K562 (cell line): Measurements from ENCODE around the gene TOR1B. TPM values are rescaled to one million over a fixed set of nuclear protein-coding genes. Genes with fewer than 3 reads are reported as not detected.
A peak's percentile ranks its signal among the peaks of the same experiment; 100 is the strongest.
"Not testable (repeated sequence)": the region's sequence is repeated elsewhere in the genome, so short reads cannot be mapped to it uniquely, and the experiment has no call there.

Experiments used
- ATAC-seq: fragments of 200-7000 bp; cut with Tn5 transposase; 3 replicates; pipeline ENCODE4 v1.9.1; 2020; ENCODE audit warnings: moderate library complexity
- BruUV-seq: library from RNA; stranded (reverse); fragments of 400-500 nt; replicated peaks from 2 replicates; lab custom pipeline; 2021; lab: Mats Ljungman, UMichigan
- CTCF ChIA-PET: fragments of 300-600 bp; formaldehyde crosslinking; extraction: SDS; loops from one replicate; lab custom pipeline; 2021; ENCODE audit warnings: low intra/inter-chr PET ratio; lab: Yijun Ruan, JAX
- POLR2A ChIA-PET: fragments of 300-600, 350-650 bp; sonication (Branson Sonifier 250); formaldehyde crosslinking; extraction: SDS; loops from one replicate; lab custom pipeline; 2021; ENCODE audit warnings: antibody characterized with exemption, inconsistent platforms; lab: Yijun Ruan, JAX
- DNase-seq, 4 experiments: peaks; one replicate each; pipeline versions ENCODE4 v3.0.0 to v3.0.0-alpha.2; 2011 to 2018; ENCODE audit warnings: low spot score in 3 of 4, mixed read lengths in 3 of 4; ENCODE audit errors: extremely low read depth in 1 of 4
- FAIRE-seq: peaks from 2 replicates; lab custom pipeline; 2011; peaks lifted over from hg19 to GRCh38; lab: Jason Lieb, UNC
- H2AFZ ChIP-seq: 2 replicates; pipeline ENCODE4 v1.6.0; 2011; ENCODE audit warnings: low read depth, low read length, control low read depth, inconsistent platforms
- H3K27ac ChIP-seq: fragments of 200-600 bp; 3 replicates; pipeline ENCODE4 v1.8.0; 2011; ENCODE audit warnings: low read depth, mild to moderate bottlenecking, control low read depth, inconsistent platforms, low read length, moderate library complexity, mixed read lengths; ENCODE audit errors: extremely low read depth
- H3K27me3 ChIP-seq, 2 experiments: fragments of 300-600 bp in 1 of 2; 2 replicates in 1 of 2; 3 replicates in 1 of 2; pipeline versions ENCODE4 v1.6.0 to v1.8.0; 2011; ENCODE audit warnings: inconsistent platforms in 2 of 2, low read length in 2 of 2, mild to moderate bottlenecking in 1 of 2, mixed read lengths in 1 of 2, moderate library complexity in 1 of 2; ENCODE audit not compliant: control insufficient read depth in 2 of 2, insufficient read depth in 2 of 2
- H3K36me3 ChIP-seq: fragments of 300-600 bp; 3 replicates; pipeline ENCODE4 v1.8.0; 2011; ENCODE audit warnings: mild to moderate bottlenecking, low read length, inconsistent platforms; ENCODE audit not compliant: control insufficient read depth, insufficient read depth
- H3K4me1 ChIP-seq, 2 experiments: fragments of 200-600 bp in 1 of 2; replicated peaks in 1 of 2; 2 replicates in 1 of 2; 3 replicates in 1 of 2; pipeline versions ENCODE4 v1.5.1 to v1.8.0; 2011; ENCODE audit warnings: inconsistent platforms in 2 of 2, low read length in 2 of 2, mild to moderate bottlenecking in 1 of 2, mixed read lengths in 1 of 2, moderate library complexity in 1 of 2; ENCODE audit not compliant: control insufficient read depth in 2 of 2, insufficient read depth in 2 of 2
- H3K4me2 ChIP-seq: 2 replicates; pipeline ENCODE4 v1.6.1; 2011; ENCODE audit warnings: low read length, control low read depth, inconsistent platforms, mixed read lengths; ENCODE audit not compliant: insufficient read depth
- H3K4me3 ChIP-seq: fragments of 200-600 bp; sonication (generic), shearing (Covaris generic); 2 replicates; pipeline ENCODE4 v1.5.1; 2016; ENCODE audit warnings: control low read depth, inconsistent platforms
- H3K79me2 ChIP-seq: fragments of 200-600 bp; 3 replicates; pipeline ENCODE4 v1.8.0; 2011; ENCODE audit warnings: low read length, inconsistent platforms; ENCODE audit not compliant: control insufficient read depth, insufficient read depth
- H3K9ac ChIP-seq, 2 experiments: 2 replicates each; pipeline versions ENCODE4 v1.6.0 to v1.6.1; 2011; ENCODE audit warnings: low read depth in 2 of 2, low read length in 2 of 2, control low read depth in 1 of 2, inconsistent platforms in 1 of 2, mild to moderate bottlenecking in 1 of 2, mixed read lengths in 1 of 2; ENCODE audit not compliant: insufficient read depth in 1 of 2
- H3K9me1 ChIP-seq: one replicate; pipeline ENCODE4 v1.6.0; 2011; ENCODE audit warnings: inconsistent platforms, mild to moderate bottlenecking, low read length, moderate library complexity; ENCODE audit not compliant: control insufficient read depth, insufficient read depth
- H3K9me3 ChIP-seq: replicated peaks from 2 replicates; pipeline ENCODE4 v1.5.1; 2011; ENCODE audit warnings: low read depth, low read length, inconsistent platforms; ENCODE audit not compliant: control insufficient read depth, insufficient read depth
- H4K20me1 ChIP-seq: replicated peaks from 2 replicates; pipeline ENCODE4 v1.6.1; 2011; ENCODE audit warnings: low read length, inconsistent platforms, mixed read lengths; ENCODE audit not compliant: control insufficient read depth, insufficient read depth
- HNRNPLL ChIP-seq: fragments of 200-400 bp; formaldehyde crosslinking; IDR thresholded peaks from 2 replicates; pipeline ENCODE4 v1.6.1; 2017; ENCODE audit warnings: low read length, low read depth, mild to moderate bottlenecking; ENCODE audit not compliant: poor library complexity, severe bottlenecking
- MITF ChIP-seq: IDR thresholded peaks from 2 replicates; pipeline ENCODE4 v1.6.1; 2014; ENCODE audit warnings: antibody characterized with exemption
- SMARCA5 ChIP-seq: fragments of 450-650 bp; IDR thresholded peaks from 2 replicates; pipeline ENCODE4 v1.6.1; 2016
- TARDBP ChIP-seq: fragments of 450-650 bp; IDR thresholded peaks from 2 replicates; pipeline ENCODE4 v1.6.1; 2016
- THAP12 ChIP-seq: fragments of 250-450 bp; sonication (Bioruptor Pico); IDR thresholded peaks from 2 replicates; pipeline ENCODE4 v1.9.0; 2021; ENCODE audit warnings: mild to moderate bottlenecking, inconsistent platforms
- ZBTB33 ChIP-seq: sonication (generic); formaldehyde crosslinking; IDR thresholded peaks from 2 replicates; pipeline ENCODE4 v1.8.1; 2023; ENCODE audit warnings: mild to moderate bottlenecking, missing genetic modification reagents
- ZNF740 ChIP-seq, 3 experiments: fragments of 200-800 bp in 1 of 3; sonication (Bioruptor generic) in 1 of 3; sonication (generic) in 1 of 3; formaldehyde crosslinking in 1 of 3; IDR thresholded peaks; 2 replicates each; pipeline versions ENCODE4 v1.6.1 to v1.8.0; 2016 to 2022; ENCODE audit warnings: mild to moderate bottlenecking in 2 of 3, missing compliant biosample characterization in 2 of 3, missing genetic modification characterization in 2 of 3, missing genetic modification reagents in 1 of 3
- WGBS: fragments of 100-300 bp; shearing (Covaris generic); methylation state at CpG from one replicate; pipeline ENCODE4 v1.1.6; 2016; ENCODE audit warnings: low coverage, mixed read lengths; ENCODE audit not compliant: insufficient coverage; ENCODE audit errors: missing lambda C conversion rate; 5-methylcytosine and 5-hydroxymethylcytosine counted together
- in situ Hi-C: fragments of 300-500 bp; cut with MboI; formaldehyde crosslinking; loops from 4 replicates; pipeline ENCODE4 v1.15.0; 2018; ENCODE audit warnings: inconsistent platforms, mixed read lengths
- intact Hi-C: fragments of 100-400 bp; cut with micrococcal nuclease; formaldehyde crosslinking; loops from 2 replicates; pipeline ENCODE4 v1.14.2; 2022
- polyA plus RNA-seq, 8 experiments: library from polyadenylated mRNA; depleted of rRNA in 4 of 8; stranded (reverse) in 5 of 8; unstranded in 3 of 8; fragments of >200 nt; fragmentation: Nextera tagmentation in 2 of 8; fragmentation: Illumina TruSeq in 1 of 8; extraction: Ambion mirVana in 2 of 8; extraction: Trizol in 1 of 8; gene quantifications; 2 replicates each; pipeline versions ENCODE4 v1.2.1 to v1.2.3, GENCODE V29; 2011 to 2014; ENCODE audit warnings: inconsistent platforms in 1 of 8, missing spikeins in 1 of 8
- total RNA-seq, 7 experiments: library from RNA; depleted of rRNA in 6 of 7; stranded (reverse); fragments of >200 nt in 6 of 7; fragmentation: Illumina TruSeq in 2 of 7; extraction: Trizol in 2 of 7; gene quantifications; 2 replicates each; pipeline versions ENCODE4 v1.2.1 to v1.2.3, GENCODE V29; 2011 to 2021; ENCODE audit warnings: low replicate concordance in 1 of 7

Gene TOR1B
- total and polyA plus RNA-seq, 9 of the 15 experiments (the other 6 are each of a cell fraction or from before 2014, with no cell fraction given): 4.2 to 36.5 (median 24.6) TPM

GRCh38 chr9:129776096-129776495, 26.9 kb upstream of the TOR1B start (continued):
- peak; percentile 17; the same call in 1 of the 2 replicates for TF ChIP-seq ZNF740 (CRISPR knock-in tag; IDR thresholded peaks at IDR 0.05)
- not testable (repeated sequence) for TF ChIP-seq ZNF740 (tag; IDR thresholded peaks at IDR 0.05)

GRCh38 chr9:129776566-129776937, 26.4 kb upstream of the TOR1B start:
- H3K9me3 ChIP-seq: no peaks in the 10 kb centered on the region
- TF ChIP-seq ZBTB33 (CRISPR knock-in tag) (0 out of 2 replicates have a peak, but pooled peaks have one; percentile 14), TARDBP (no peak), SMARCA5 (0 out of 2 replicates have a peak, but pooled peaks have one; percentile 11), THAP12 (CRISPR knock-in tag) (no peak), MITF (0 out of 2 replicates have a peak, but pooled peaks have one; percentile 3), HNRNPLL (peak; percentile 6)
- H3K4me3 ChIP-seq: peak overlapping the region; percentile 19; the same call in 1 of the 2 replicates
- DNase-seq (peak in 2 of 4 experiments; percentile 32 to 46), ATAC-seq (no peak; the same call in 1 of the 3 replicates), FAIRE-seq (no peak)
- H3K9ac ChIP-seq: peak overlapping the region; percentile 22 to 47; a peak in 2 of 4 replicates
- WGBS: 46% methylated on average over 8 of the region's 8 CpGs
- CTCF ChIA-PET: interaction anchor here (1.5 kb wide), 1 partner anchor 50 kb away, joined by 6 read pairs; no protein-coding TSS in a partner anchor
- BruUV-seq: no TSS peak
- intact Hi-C loops (no loop called here), in situ Hi-C loops (loop anchor here (25.0 kb wide), 1 partner anchor 1489 kb away; the partner anchor contains the start of genes GOLGA2 and SWI5)
- POLR2A ChIA-PET: interaction anchor here (0.6 to 2.2 kb wide), 12 partner anchors 10 to 1498 kb away, joined by 3 to 7 read pairs (median 5); no protein-coding TSS in a partner anchor
- no peaks in the 10 kb centered on the region for H4K20me1 ChIP-seq
- H3K36me3 ChIP-seq: no peaks in the 10 kb centered on the region
- no peaks in the 10 kb centered on the region for H3K79me2 ChIP-seq
- H3K27ac ChIP-seq: peak overlapping the region; percentile 31; the same call in 2 of the 3 replicates
- peak overlapping the region; percentile 84 for H2AFZ ChIP-seq
- H3K4me1 ChIP-seq: peaks cover 14 to 23% of the 10 kb centered on the region in 2 experiments
- H3K9me1 ChIP-seq: no peaks in the 10 kb centered on the region
- no peaks in the 10 kb centered on the region; a peak in 1 of 5 replicates for H3K27me3 ChIP-seq
- peak overlapping the region; percentile 68 for H3K4me2 ChIP-seq
